GM12878 (cell line): Measurements from ENCODE around the gene GNAO1. TPM values are rescaled to one million over a fixed set of nuclear protein-coding genes. Genes with fewer than 3 reads are reported as not detected.

ENCODE experiments used
- ATAC-seq: fragments of 200-7000 bp; cut with Tn5 transposase; 3 replicates; pipeline ENCODE4 v1.9.1; 2020; ENCODE audit warnings: mild to moderate bottlenecking, moderate library complexity
- BruUV-seq: library from RNA; stranded (reverse); fragments of 400-500 nt; replicated peaks from 2 replicates; lab custom pipeline; 2021; lab: Mats Ljungman, UMichigan
- CTCF ChIA-PET: fragments of 300-600 bp; sonication (Branson Sonifier 250); formaldehyde crosslinking; extraction: SDS; loops from one replicate; lab custom pipeline; 2021; ENCODE audit warnings: inconsistent platforms; lab: Yijun Ruan, JAX
- POLR2A ChIA-PET: fragments of 350-600 bp; formaldehyde crosslinking; extraction: SDS; loops from one replicate; lab custom pipeline; 2021; ENCODE audit warnings: inconsistent platforms; lab: Charles Lee
- RAD21 ChIA-PET: fragments of 300-600 bp; sonication (Branson Sonifier 250); formaldehyde crosslinking; loops from one replicate; lab custom pipeline; 2023; ENCODE audit warnings: antibody characterized with exemption; ENCODE audit not compliant: unreplicated experiment; lab: Charles Lee
- SMC1A ChIA-PET: fragments of 300-600 bp; sonication (Branson Sonifier 250); formaldehyde crosslinking; loops from one replicate; lab custom pipeline; 2023; ENCODE audit not compliant: unreplicated experiment, uncharacterized antibody; lab: Charles Lee
- DNase-seq: peaks from one replicate; pipeline ENCODE4 v3.0.0-alpha.2; 2011; ENCODE audit warnings: low read depth, low spot score
- FAIRE-seq: peaks from 3 replicates; lab custom pipeline; 2011; peaks lifted over from hg19 to GRCh38; lab: Jason Lieb, UNC
- H2AFZ ChIP-seq: 2 replicates; pipeline ENCODE4 v1.6.0; 2011; ENCODE audit warnings: low read depth, low read length, control low read depth; ENCODE audit not compliant: control insufficient read depth
- H3K27ac ChIP-seq: 2 replicates; pipeline ENCODE4 v1.5.1; 2011; ENCODE audit warnings: control low read depth; ENCODE audit not compliant: control insufficient read depth, insufficient read depth
- H3K27me3 ChIP-seq, 2 experiments: replicated peaks in 1 of 2; 2 replicates each; pipeline versions ENCODE4 v1.6.0 to v1.6.1; 2011; ENCODE audit warnings: low read length in 1 of 2; ENCODE audit not compliant: control insufficient read depth in 2 of 2, insufficient read depth in 2 of 2
- H3K36me3 ChIP-seq, 2 experiments: 2 replicates each; pipeline ENCODE4 v1.5.1; 2011; ENCODE audit warnings: low read length in 1 of 2; ENCODE audit not compliant: control insufficient read depth in 2 of 2, insufficient read depth in 2 of 2
- H3K4me1 ChIP-seq: 2 replicates; pipeline ENCODE4 v1.6.1; 2011; ENCODE audit warnings: mild to moderate bottlenecking, low read length, moderate library complexity, mixed read lengths; ENCODE audit not compliant: control insufficient read depth, insufficient read depth
- H3K4me2 ChIP-seq: 2 replicates; pipeline ENCODE4 v1.6.0; 2011; ENCODE audit warnings: control low read depth; ENCODE audit not compliant: control insufficient read depth, insufficient read depth
- H3K4me3 ChIP-seq: fragments of 200-600 bp; sonication (generic); 2 replicates; pipeline ENCODE4 v1.5.1; 2016
- H3K79me2 ChIP-seq: 2 replicates; pipeline ENCODE4 v1.6.0; 2011; ENCODE audit warnings: low read length; ENCODE audit not compliant: control insufficient read depth, insufficient read depth
- H3K9ac ChIP-seq: 2 replicates; pipeline ENCODE4 v1.8.0; 2011; ENCODE audit warnings: low read length, control low read depth, mixed read lengths; ENCODE audit not compliant: control insufficient read depth, insufficient read depth
- H3K9me3 ChIP-seq: replicated peaks from 3 replicates; pipeline ENCODE4 v1.5.1; 2011; ENCODE audit warnings: mild to moderate bottlenecking, low read length; ENCODE audit not compliant: control insufficient read depth, insufficient read depth
- H4K20me1 ChIP-seq: 2 replicates; pipeline ENCODE4 v1.6.0; 2011; ENCODE audit not compliant: control insufficient read depth, insufficient read depth
- ASH2L ChIP-seq: fragments of 300-600, 200-600 bp; sonication (generic); IDR thresholded peaks from 2 replicates; pipeline ENCODE4 v1.6.1; 2017; ENCODE audit warnings: low read depth, mild to moderate bottlenecking, borderline replicate concordance
- JUNB ChIP-seq: IDR thresholded peaks from 2 replicates; pipeline ENCODE4 v1.6.1; 2016; ENCODE audit warnings: antibody characterized with exemption, mild to moderate bottlenecking
- KAT2A ChIP-seq: conservative IDR thresholded peaks from 2 replicates; pipeline ENCODE4 v1.6.1; 2011; ENCODE audit warnings: low read depth, low read length; ENCODE audit not compliant: control insufficient read depth
- NFXL1 ChIP-seq: fragments of 450-650 bp; IDR thresholded peaks from 2 replicates; pipeline ENCODE4 v1.6.1; 2017; ENCODE audit warnings: antibody characterized with exemption, mild to moderate bottlenecking, borderline replicate concordance
- POLR2A ChIP-seq: IDR thresholded peaks from 2 replicates; pipeline ENCODE4 v1.6.1; 2011; ENCODE audit warnings: low read depth, mild to moderate bottlenecking, low read length
- RAD21 ChIP-seq: IDR thresholded peaks from 2 replicates; pipeline ENCODE4 v1.6.1; 2011; ENCODE audit warnings: mild to moderate bottlenecking, low read depth, low read length, moderate library complexity; ENCODE audit not compliant: insufficient read depth
- RB1 ChIP-seq: fragments of 450-650 bp; formaldehyde crosslinking; IDR thresholded peaks from 2 replicates; pipeline ENCODE4 v1.6.1; 2017; ENCODE audit warnings: mild to moderate bottlenecking, borderline replicate concordance
- RBBP5 ChIP-seq: fragments of 200-600 bp; sonication (generic); conservative IDR thresholded peaks from 2 replicates; pipeline ENCODE4 v1.6.1; 2016
- SMC3 ChIP-seq: IDR thresholded peaks from 2 replicates; pipeline ENCODE4 v1.6.1; 2011; ENCODE audit warnings: low read length, improper control_type of control experiment, borderline replicate concordance
- ZNF384 ChIP-seq: IDR thresholded peaks from 2 replicates; pipeline ENCODE4 v1.6.1; 2012; ENCODE audit warnings: low read depth, mild to moderate bottlenecking, low read length, improper control_type of control experiment, borderline replicate concordance
- ZNF622 ChIP-seq: fragments of 450-650 bp; IDR thresholded peaks from 2 replicates; pipeline ENCODE4 v1.6.1; 2017; ENCODE audit warnings: mild to moderate bottlenecking, inconsistent platforms
- WGBS: methylation state at CpG from one replicate; pipeline ENCODE4 v1.1.6; 2016; ENCODE audit warnings: low lambda C conversion rate; ENCODE audit not compliant: insufficient replicate concordance, insufficient coverage; ENCODE audit errors: missing lambda C conversion rate; 5-methylcytosine and 5-hydroxymethylcytosine counted together
- in situ Hi-C: fragments of 300-500 bp; cut with MboI; formaldehyde crosslinking; loops from 9 replicates; pipeline ENCODE4 v1.14.3; 2018; ENCODE audit warnings: mixed read lengths
- intact Hi-C: fragments of 100-400 bp; cut with micrococcal nuclease; formaldehyde crosslinking; loops from one replicate; pipeline ENCODE4 v1.14.2; 2022; ENCODE audit not compliant: unreplicated experiment
- polyA plus RNA-seq, 11 experiments: library from polyadenylated mRNA; depleted of rRNA in 4 of 11; unstranded in 6 of 11; stranded (reverse) in 5 of 11; fragments of >200 nt; fragmentation: Nextera tagmentation in 4 of 11; fragmentation: Illumina TruSeq in 1 of 11; extraction: Ambion mirVana in 4 of 11; extraction: Trizol in 1 of 11; gene quantifications; 1 replicate in 1 of 11; 2 replicates in 10 of 11; pipeline versions ENCODE4 v1.2.1 to v1.2.3, GENCODE V29; 2011 to 2016; ENCODE audit warnings: inconsistent platforms in 2 of 11, missing spikeins in 2 of 11, low read depth in 1 of 11
- total RNA-seq, 4 experiments: library from RNA; depleted of rRNA in 3 of 4; stranded (reverse); fragments of >200 nt in 3 of 4; fragmentation: Illumina TruSeq in 1 of 4; extraction: Trizol in 1 of 4; gene quantifications; 2 replicates each; pipeline versions ENCODE4 v1.2.1 to v1.2.3, GENCODE V29; 2013 to 2021
- TF ChIP-seq, protein P1 (sequence below), 3 experiments: IDR thresholded peaks in 2 of 3; conservative IDR thresholded peaks in 1 of 3; 2 replicates each; pipeline ENCODE4 v1.5.1; 2011; ENCODE audit warnings: low read depth in 3 of 3, low read length in 3 of 3, mild to moderate bottlenecking in 3 of 3, control low read depth in 2 of 3, moderate library complexity in 2 of 3, inconsistent platforms in 1 of 3, mixed read lengths in 1 of 3; ENCODE audit not compliant: control insufficient read depth in 2 of 3, insufficient read depth in 1 of 3; ENCODE audit errors: extremely low read depth in 1 of 3
- TF ChIP-seq, protein P2 (sequence below): fragments of 450-650 bp; IDR thresholded peaks from 2 replicates; pipeline ENCODE4 v1.6.1; 2018; ENCODE audit warnings: mild to moderate bottlenecking, low read depth, moderate library complexity; ENCODE audit not compliant: partially characterized antibody
- TF ChIP-seq, protein P3 (sequence below): IDR thresholded peaks from 2 replicates; pipeline ENCODE4 v1.6.1; 2011; ENCODE audit warnings: borderline replicate concordance, low read depth, mild to moderate bottlenecking, moderate library complexity, mixed read lengths, low read length; ENCODE audit not compliant: insufficient read depth; ENCODE audit errors: extremely low read length
- TF ChIP-seq, protein P4 (sequence below): fragments of 450-650 bp; IDR thresholded peaks from 2 replicates; pipeline ENCODE4 v1.6.1; 2014; ENCODE audit warnings: mild to moderate bottlenecking

Gene GNAO1
- total and polyA plus RNA-seq, 10 of the 15 experiments (the other 5 are each of a cell fraction or from before 2014, with no cell fraction given) = 0.05 to 0.28 (median 0.14) TPM; not detected in 6

DNA sequence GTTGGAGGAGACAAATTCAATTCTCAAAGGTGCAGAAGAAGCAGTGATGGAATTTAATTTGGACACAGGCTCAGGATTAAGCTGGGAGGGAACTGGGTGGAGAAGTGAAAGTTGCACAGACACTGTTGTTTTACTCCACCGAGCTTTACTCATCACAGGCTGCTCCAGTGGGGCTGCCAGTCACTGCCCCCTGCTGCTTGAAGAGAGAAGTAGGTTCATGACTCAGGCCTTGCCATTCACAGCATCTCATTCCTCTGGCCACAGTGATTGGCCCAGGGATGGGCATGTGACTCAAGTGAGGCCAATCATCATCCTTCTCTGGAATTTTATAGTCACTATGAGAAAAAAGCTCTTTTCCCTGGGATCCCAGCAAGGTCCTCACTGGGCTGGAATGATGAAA lies 11.8 kb downstream of the GNAO1 start:
- no peak overlapping the region for H3K4me3 ChIP-seq
- no TSS peak for BruUV-seq
- ATAC-seq (peak; percentile 85), DNase-seq (no peak), FAIRE-seq (no peak)
- H3K4me1 ChIP-seq = peaks cover 22% of the 10 kb centered on the region
- ChIA-PET SMC1A (interaction anchor here (0.6 to 2.1 kb wide), 5 partner anchors 79 to 332 kb away, joined by 3 to 8 read pairs (median 3); no protein-coding TSS in a partner anchor), RAD21 (interaction anchor here (2.4 kb wide), 1 partner anchor 259 kb away, joined by 16 read pairs; no protein-coding TSS in a partner anchor), POLR2A (no interaction called here), CTCF (interaction anchor here (0.7 to 3.9 kb wide), 9 partner anchors 14 to 262 kb away, joined by 3 to 34 read pairs (median 3); no protein-coding TSS in a partner anchor)
- no peaks in the 10 kb centered on the region for H3K36me3 ChIP-seq
- in situ Hi-C loops (loop anchor here (5.0 kb wide), 1 partner anchor 256 kb away; no protein-coding TSS in a partner anchor), intact Hi-C loops (loop anchor here (1.0 to 2.0 kb wide), 2 partner anchors 162 to 259 kb away; no protein-coding TSS in a partner anchor)
- H3K9me3 ChIP-seq = no peaks in the 10 kb centered on the region; the same call in 2 of the 3 replicates
- H3K79me2 ChIP-seq = no peaks in the 10 kb centered on the region
- H3K4me2 ChIP-seq = 0 out of 2 replicates have a peak overlapping the region, but pooled peaks have one; percentile 11
- no peak overlapping the region for H3K9ac ChIP-seq
- WGBS = 0% methylated on average over 1 of the region's 1 CpG
- H4K20me1 ChIP-seq = no peaks in the 10 kb centered on the region
- H3K27ac ChIP-seq = no peak overlapping the region
- H2AFZ ChIP-seq = no peak overlapping the region
- no peaks in the 10 kb centered on the region for H3K27me3 ChIP-seq
- no peak for TF ChIP-seq ZNF384
- no peak for TF ChIP-seq POLR2A
- TF ChIP-seq NFXL1 = no peak
- TF ChIP-seq, protein P1, sequence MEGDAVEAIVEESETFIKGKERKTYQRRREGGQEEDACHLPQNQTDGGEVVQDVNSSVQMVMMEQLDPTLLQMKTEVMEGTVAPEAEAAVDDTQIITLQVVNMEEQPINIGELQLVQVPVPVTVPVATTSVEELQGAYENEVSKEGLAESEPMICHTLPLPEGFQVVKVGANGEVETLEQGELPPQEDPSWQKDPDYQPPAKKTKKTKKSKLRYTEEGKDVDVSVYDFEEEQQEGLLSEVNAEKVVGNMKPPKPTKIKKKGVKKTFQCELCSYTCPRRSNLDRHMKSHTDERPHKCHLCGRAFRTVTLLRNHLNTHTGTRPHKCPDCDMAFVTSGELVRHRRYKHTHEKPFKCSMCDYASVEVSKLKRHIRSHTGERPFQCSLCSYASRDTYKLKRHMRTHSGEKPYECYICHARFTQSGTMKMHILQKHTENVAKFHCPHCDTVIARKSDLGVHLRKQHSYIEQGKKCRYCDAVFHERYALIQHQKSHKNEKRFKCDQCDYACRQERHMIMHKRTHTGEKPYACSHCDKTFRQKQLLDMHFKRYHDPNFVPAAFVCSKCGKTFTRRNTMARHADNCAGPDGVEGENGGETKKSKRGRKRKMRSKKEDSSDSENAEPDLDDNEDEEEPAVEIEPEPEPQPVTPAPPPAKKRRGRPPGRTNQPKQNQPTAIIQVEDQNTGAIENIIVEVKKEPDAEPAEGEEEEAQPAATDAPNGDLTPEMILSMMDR (IDR thresholded peaks at IDR 0.05 in 2 of 3, conservative IDR thresholded peaks at IDR 0.05 in 1 of 3; ENCODE audit: control insufficient read depth in 2 of 3, extremely low read depth in 1 of 3, insufficient read depth in 1 of 3, low read depth in 3 of 3, low read length in 3 of 3) = peak; percentile 37 to 56 (median 46); a peak in 5 of 6 replicates
- no peak for TF ChIP-seq KAT2A
- TF ChIP-seq RBBP5 = no peak
- TF ChIP-seq, protein P2, sequence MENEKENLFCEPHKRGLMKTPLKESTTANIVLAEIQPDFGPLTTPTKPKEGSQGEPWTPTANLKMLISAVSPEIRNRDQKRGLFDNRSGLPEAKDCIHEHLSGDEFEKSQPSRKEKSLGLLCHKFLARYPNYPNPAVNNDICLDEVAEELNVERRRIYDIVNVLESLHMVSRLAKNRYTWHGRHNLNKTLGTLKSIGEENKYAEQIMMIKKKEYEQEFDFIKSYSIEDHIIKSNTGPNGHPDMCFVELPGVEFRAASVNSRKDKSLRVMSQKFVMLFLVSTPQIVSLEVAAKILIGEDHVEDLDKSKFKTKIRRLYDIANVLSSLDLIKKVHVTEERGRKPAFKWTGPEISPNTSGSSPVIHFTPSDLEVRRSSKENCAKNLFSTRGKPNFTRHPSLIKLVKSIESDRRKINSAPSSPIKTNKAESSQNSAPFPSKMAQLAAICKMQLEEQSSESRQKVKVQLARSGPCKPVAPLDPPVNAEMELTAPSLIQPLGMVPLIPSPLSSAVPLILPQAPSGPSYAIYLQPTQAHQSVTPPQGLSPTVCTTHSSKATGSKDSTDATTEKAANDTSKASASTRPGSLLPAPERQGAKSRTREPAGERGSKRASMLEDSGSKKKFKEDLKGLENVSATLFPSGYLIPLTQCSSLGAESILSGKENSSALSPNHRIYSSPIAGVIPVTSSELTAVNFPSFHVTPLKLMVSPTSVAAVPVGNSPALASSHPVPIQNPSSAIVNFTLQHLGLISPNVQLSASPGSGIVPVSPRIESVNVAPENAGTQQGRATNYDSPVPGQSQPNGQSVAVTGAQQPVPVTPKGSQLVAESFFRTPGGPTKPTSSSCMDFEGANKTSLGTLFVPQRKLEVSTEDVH = no peak
- TF ChIP-seq, protein P3, sequence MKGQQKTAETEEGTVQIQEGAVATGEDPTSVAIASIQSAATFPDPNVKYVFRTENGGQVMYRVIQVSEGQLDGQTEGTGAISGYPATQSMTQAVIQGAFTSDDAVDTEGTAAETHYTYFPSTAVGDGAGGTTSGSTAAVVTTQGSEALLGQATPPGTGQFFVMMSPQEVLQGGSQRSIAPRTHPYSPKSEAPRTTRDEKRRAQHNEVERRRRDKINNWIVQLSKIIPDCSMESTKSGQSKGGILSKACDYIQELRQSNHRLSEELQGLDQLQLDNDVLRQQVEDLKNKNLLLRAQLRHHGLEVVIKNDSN = peak; percentile 85
- TF ChIP-seq ZNF622 = no peak
- peak; percentile 44; the same call in 1 of the 2 replicates for TF ChIP-seq SMC3
- TF ChIP-seq, protein P4, sequence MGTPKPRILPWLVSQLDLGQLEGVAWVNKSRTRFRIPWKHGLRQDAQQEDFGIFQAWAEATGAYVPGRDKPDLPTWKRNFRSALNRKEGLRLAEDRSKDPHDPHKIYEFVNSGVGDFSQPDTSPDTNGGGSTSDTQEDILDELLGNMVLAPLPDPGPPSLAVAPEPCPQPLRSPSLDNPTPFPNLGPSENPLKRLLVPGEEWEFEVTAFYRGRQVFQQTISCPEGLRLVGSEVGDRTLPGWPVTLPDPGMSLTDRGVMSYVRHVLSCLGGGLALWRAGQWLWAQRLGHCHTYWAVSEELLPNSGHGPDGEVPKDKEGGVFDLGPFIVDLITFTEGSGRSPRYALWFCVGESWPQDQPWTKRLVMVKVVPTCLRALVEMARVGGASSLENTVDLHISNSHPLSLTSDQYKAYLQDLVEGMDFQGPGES = no peak
- peak; percentile 53 for TF ChIP-seq RAD21
- no peak for TF ChIP-seq JUNB
- TF ChIP-seq RB1 = no peak
- TF ChIP-seq ASH2L = no peak
